ENCODE data around the gene PACS1. TPM values are rescaled to one million over a fixed set of nuclear protein-coding genes. Genes with fewer than 3 reads are reported as not detected.
A peak's percentile ranks its signal among the peaks of the same experiment; 100 is the strongest.
"Not testable (repeated sequence)": the region's sequence is repeated elsewhere in the genome, so short reads cannot be mapped to it uniquely, and the experiment has no call there.

The PACS1 gene
- total RNA-seq, 2 experiments from 2014 or later, result 109 TPM

GRCh38 chr11:66082946-66083698, 13.1 kb downstream of the PACS1 start:
- H3K4me3 Mint-ChIP-seq, result no peak overlapping the region
- ChIA-PET CTCF (interaction anchor here (0.8 to 5.4 kb wide), 4 partner anchors 13 to 93 kb away, joined by 3 to 36 read pairs (median 3); partner anchors contain the start of gene PACS1), POLR2A (no interaction called here)
- peaks cover 41% of the 10 kb centered on the region for H3K36me3 Mint-ChIP-seq (ENCODE audit: low read depth)
- peak overlapping the region; percentile 50 for H3K27ac Mint-ChIP-seq
- H3K4me1 Mint-ChIP-seq, result peaks cover 77% of the 10 kb centered on the region
- no peak for DNase-seq
- no peaks in the 10 kb centered on the region for H3K27me3 Mint-ChIP-seq
- no peaks in the 10 kb centered on the region for H3K9me3 Mint-ChIP-seq

- peaks cover 37% of the 10 kb centered on the region for H3K36me3 Mint-ChIP-seq (ENCODE audit: low read depth)
- H3K4me3 Mint-ChIP-seq, result no peak overlapping the region
- no peak for DNase-seq
- ChIA-PET POLR2A (no interaction called here), CTCF (interaction anchor here (0.8 to 1.0 kb wide), 3 partner anchors 16 to 94 kb away, joined by 3 read pairs; no protein-coding TSS in a partner anchor)
- no peaks in the 10 kb centered on the region for H3K9me3 Mint-ChIP-seq
- H3K27me3 Mint-ChIP-seq, result no peaks in the 10 kb centered on the region
- peaks cover 72% of the 10 kb centered on the region for H3K4me1 Mint-ChIP-seq
- H3K27ac Mint-ChIP-seq, result peak overlapping the region; percentile 58
Measured at GRCh38 chr11:66083767-66084166, 13.7 kb downstream of the PACS1 start.

- H3K4me3 Mint-ChIP-seq, result no peak overlapping the region
- no peak overlapping the region for H3K27ac Mint-ChIP-seq
- CTCF ChIA-PET, result no interaction called here
- H3K9me3 Mint-ChIP-seq, result no peaks in the 10 kb centered on the region
- POLR2A ChIA-PET, result interaction anchor here (0.7 kb wide), 1 partner anchor 23 kb away, joined by 3 read pairs; no protein-coding TSS in a partner anchor
- H3K4me1 Mint-ChIP-seq, result peaks cover 62% of the 10 kb centered on the region
- no peaks in the 10 kb centered on the region for H3K27me3 Mint-ChIP-seq
- DNase-seq, result no peak
- peaks cover 33% of the 10 kb centered on the region for H3K36me3 Mint-ChIP-seq (ENCODE audit: low read depth)
Measured at GRCh38 chr11:66084821-66085475, 14.9 kb downstream of the PACS1 start.

GRCh38 chr11:66087148-66087908, 17.3 kb downstream of the PACS1 start:
- ChIA-PET POLR2A (no interaction called here), CTCF (interaction anchor here (0.5 to 1.0 kb wide), 2 partner anchors 12 to 1042 kb away, joined by 3 to 4 read pairs; no protein-coding TSS in a partner anchor)
- no peaks in the 10 kb centered on the region for H3K27me3 Mint-ChIP-seq
- H3K27ac Mint-ChIP-seq, result no peak overlapping the region
- no peaks in the 10 kb centered on the region for H3K9me3 Mint-ChIP-seq
- DNase-seq, result no peak
- peaks cover 33% of the 10 kb centered on the region for H3K36me3 Mint-ChIP-seq (ENCODE audit: low read depth)
- peaks cover 39% of the 10 kb centered on the region for H3K4me1 Mint-ChIP-seq
- H3K4me3 Mint-ChIP-seq, result no peak overlapping the region

- Mint-ChIP-seq H3K9me3 (no peaks in the 10 kb centered on the region), H3K36me3 (ENCODE audit: low read depth) (peaks cover 28% of the 10 kb centered on the region), H3K27ac (no peak overlapping the region), H3K27me3 (no peaks in the 10 kb centered on the region), H3K4me1 (peaks cover 23% of the 10 kb centered on the region), H3K4me3 (no peak overlapping the region)
- ChIA-PET CTCF (interaction anchor here (1.1 to 1.7 kb wide), 3 partner anchors 13 to 38 kb away, joined by 4 to 6 read pairs (median 4); no protein-coding TSS in a partner anchor), POLR2A (no interaction called here)
- no peak for DNase-seq
Measured at GRCh38 chr11:66089067-66089466, 19.0 kb downstream of the PACS1 start.

- no peak for DNase-seq
- no peaks in the 10 kb centered on the region for H3K27me3 Mint-ChIP-seq
- H3K9me3 Mint-ChIP-seq, result no peaks in the 10 kb centered on the region
- ChIA-PET POLR2A (no interaction called here), CTCF (interaction anchor here (0.7 kb wide), 1 partner anchor 17 kb away, joined by 3 read pairs; no protein-coding TSS in a partner anchor)
- no peak overlapping the region for H3K27ac Mint-ChIP-seq
- H3K4me1 Mint-ChIP-seq, result peaks cover 15% of the 10 kb centered on the region
- H3K36me3 Mint-ChIP-seq (ENCODE audit: low read depth), result peaks cover 27% of the 10 kb centered on the region
- no peak overlapping the region for H3K4me3 Mint-ChIP-seq
Measured at GRCh38 chr11:66090288-66090687, 20.2 kb downstream of the PACS1 start.

GRCh38 chr11:66092125-66092524, 22.1 kb downstream of the PACS1 start:
- H3K9me3 Mint-ChIP-seq, POLR2A ChIA-PET, H3K27me3 Mint-ChIP-seq, DNase-seq, H3K4me3 Mint-ChIP-seq, H3K27ac Mint-ChIP-seq, CTCF ChIA-PET: not testable (repeated sequence)
- peaks cover 27% of the 10 kb centered on the region for H3K36me3 Mint-ChIP-seq (ENCODE audit: low read depth)
- H3K4me1 Mint-ChIP-seq, result peaks cover 12% of the 10 kb centered on the region

GRCh38 chr11:66099746-66100145, 29.7 kb downstream of the PACS1 start:
- POLR2A ChIA-PET, result not testable (repeated sequence)
- H3K4me1 Mint-ChIP-seq, result peaks cover 43% of the 10 kb centered on the region
- CTCF ChIA-PET, result interaction anchor here (0.6 to 1.9 kb wide), 4 partner anchors 13 to 31 kb away, joined by 3 to 7 read pairs (median 3); no protein-coding TSS in a partner anchor

GRCh38 chr11:66100272-66101065, 30.4 kb downstream of the PACS1 start:
- Mint-ChIP-seq H3K27me3 (no peaks in the 10 kb centered on the region), H3K4me1 (peaks cover 47% of the 10 kb centered on the region), H3K27ac (peak overlapping the region; percentile 95), H3K9me3 (peaks cover 4% of the 10 kb centered on the region), H3K4me3 (peak overlapping the region; percentile 75), H3K36me3 (ENCODE audit: low read depth) (peaks cover 20% of the 10 kb centered on the region)
- POLR2A ChIA-PET, result interaction anchor here (0.6 to 1.1 kb wide), 2 partner anchors 10 to 19 kb away, joined by 3 to 5 read pairs; no protein-coding TSS in a partner anchor
- CTCF ChIA-PET, result interaction anchor here (0.6 to 1.9 kb wide), 2 partner anchors 13 to 15 kb away, joined by 3 to 7 read pairs; no protein-coding TSS in a partner anchor
- peak; percentile 84 for DNase-seq

More at GRCh38 chr11:66099746-66100145, 29.7 kb downstream of the PACS1 start:
- not testable (repeated sequence) for H3K27me3 Mint-ChIP-seq, H3K9me3 Mint-ChIP-seq, H3K4me3 Mint-ChIP-seq, DNase-seq
- peak overlapping the region; percentile 95 for H3K27ac Mint-ChIP-seq
- H3K36me3 Mint-ChIP-seq (ENCODE audit: low read depth), result peaks cover 18% of the 10 kb centered on the region

- Mint-ChIP-seq H3K27me3 (no peaks in the 10 kb centered on the region), H3K4me1 (peaks cover 52% of the 10 kb centered on the region), H3K27ac (peak overlapping the region; percentile 95), H3K4me3 (peak overlapping the region; percentile 75), H3K9me3 (peaks cover 4% of the 10 kb centered on the region), H3K36me3 (ENCODE audit: low read depth) (peaks cover 25% of the 10 kb centered on the region)
- DNase-seq, result no peak
- POLR2A ChIA-PET, result interaction anchor here (0.6 to 1.1 kb wide), 2 partner anchors 20 to 44 kb away, joined by 3 read pairs; no protein-coding TSS in a partner anchor
- CTCF ChIA-PET, result interaction anchor here (1.1 kb wide), 1 partner anchor 20 kb away, joined by 3 read pairs; no protein-coding TSS in a partner anchor
Measured at GRCh38 chr11:66101066-66101464, 31.0 kb downstream of the PACS1 start.

GRCh38 chr11:66104057-66104638, 34.1 kb downstream of the PACS1 start:
- POLR2A ChIA-PET, result no interaction called here
- peaks cover 10% of the 10 kb centered on the region for H3K9me3 Mint-ChIP-seq
- H3K36me3 Mint-ChIP-seq (ENCODE audit: low read depth), result peaks cover 40% of the 10 kb centered on the region
- CTCF ChIA-PET, result interaction anchor here (0.7 kb wide), 1 partner anchor 20 kb away, joined by 3 read pairs; no protein-coding TSS in a partner anchor
- no peaks in the 10 kb centered on the region for H3K27me3 Mint-ChIP-seq
- no peak overlapping the region for H3K27ac Mint-ChIP-seq
- DNase-seq, result no peak
- H3K4me1 Mint-ChIP-seq, result peaks cover 70% of the 10 kb centered on the region
- no peak overlapping the region for H3K4me3 Mint-ChIP-seq

Data from activated CD4-positive, alpha-beta T cell treated with anti-CD3 and anti-CD28 coated beads, Interleukin-2, amount 10 ng/mL, durations not matched to agents 7 days and 5 days (primary cell).